GM19240 (cell line): ENCODE measurements around the gene PAX6.

Source experiments
- DNase-seq: peaks from one replicate; pipeline ENCODE4 v3.0.0; 2011; ENCODE audit warnings: low spot score; ENCODE audit not compliant: insufficient read length

Gene PAX6

GRCh38 chr11:31810779-31811647 lies at the start of gene PAX6:
PAX6 (minus strand) TSS chr11:31811322; CDS start chr11:31806411, 4,911 bp downstream.
- no peak for DNase-seq

- DNase-seq, result no peak
Observed at GRCh38 chr11:31860391-31860790, 49.3 kb upstream of the PAX6 start.

DNA sequence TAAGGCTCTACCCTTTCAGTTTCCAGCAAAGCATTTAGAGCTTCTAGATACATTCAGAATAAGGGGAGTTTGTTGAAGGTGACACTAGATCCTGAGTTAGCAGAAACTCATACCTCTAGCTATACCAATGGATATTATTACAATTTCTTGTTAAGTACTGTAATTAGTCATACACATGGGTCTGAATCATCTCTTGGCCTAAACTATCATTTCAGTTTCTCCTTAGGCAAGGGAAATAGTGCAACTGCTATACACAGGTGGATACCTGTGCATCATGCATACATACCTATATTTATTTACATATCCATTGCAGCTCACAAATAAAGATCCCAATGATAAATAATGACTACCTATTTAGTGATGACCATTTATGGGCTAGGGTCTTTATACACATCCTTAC lies 45.1 kb upstream of the PAX6 start:
- no peak for DNase-seq

GRCh38 chr11:31855466-31855865 lies 44.3 kb upstream of the PAX6 start:
- no peak for DNase-seq

DNA sequence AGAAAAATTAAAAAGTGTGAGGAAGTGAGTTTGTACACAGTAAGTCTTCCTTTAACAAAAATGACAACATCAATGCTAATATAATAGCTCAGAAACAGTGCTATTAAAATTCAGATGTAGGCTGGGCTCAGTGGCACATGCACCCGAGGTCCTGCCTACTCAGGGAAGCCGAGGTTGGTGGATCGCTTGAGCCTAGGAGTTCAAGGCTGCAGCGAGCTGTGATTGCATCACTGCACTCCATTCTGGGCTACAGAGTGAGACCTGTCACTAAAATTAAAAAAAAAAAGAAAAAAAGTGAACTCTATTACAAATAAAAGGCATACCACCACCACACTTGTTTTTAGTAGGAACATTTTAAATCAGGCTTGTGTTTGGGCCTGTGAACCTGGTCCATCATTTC lies 39.2 kb upstream of the PAX6 start:
- no peak for DNase-seq

DNA sequence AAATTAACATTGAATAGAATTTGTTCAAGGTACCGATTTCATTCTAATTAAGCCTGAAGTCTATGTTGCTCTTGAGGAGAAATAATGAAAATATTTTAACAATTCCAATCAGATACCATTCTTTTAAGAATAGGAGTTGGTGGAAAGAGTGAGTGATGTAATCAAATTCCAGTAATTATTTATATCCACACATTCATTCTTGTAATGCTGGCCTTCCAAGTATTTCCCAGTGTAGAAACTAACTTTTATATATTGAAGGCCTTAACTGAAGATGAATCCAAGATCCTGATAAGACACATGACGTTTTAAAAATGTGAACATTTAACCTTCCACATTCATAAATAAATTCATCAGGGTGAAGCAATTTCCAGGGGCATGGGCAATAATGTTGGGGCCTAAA lies 36.6 kb upstream of the PAX6 start:
- no peak for DNase-seq

- DNase-seq, result no peak
Observed at GRCh38 chr11:31845331-31845730, 34.2 kb upstream of the PAX6 start.

DNA sequence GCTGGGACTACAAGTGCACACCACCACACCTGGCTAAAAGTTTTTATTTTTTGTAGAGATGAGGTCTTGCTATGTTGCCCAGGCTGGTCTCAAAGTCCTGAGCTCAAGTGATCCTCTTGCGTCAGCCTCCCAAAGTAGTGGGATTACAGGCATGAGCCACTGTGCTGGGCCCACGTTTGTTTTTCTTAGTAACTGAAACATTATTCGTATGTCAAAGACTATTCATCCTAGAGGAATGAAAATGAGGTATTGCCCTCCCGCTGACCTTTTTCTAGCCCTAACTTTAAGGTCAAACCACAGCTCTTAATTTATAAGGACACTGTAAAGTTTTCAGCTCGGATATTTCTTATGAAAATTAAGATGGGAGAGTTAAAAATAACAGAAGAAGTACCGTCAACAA lies 33.2 kb upstream of the PAX6 start:
- DNase-seq, result no peak

GRCh38 chr11:31841435-31841834 lies 30.3 kb upstream of the PAX6 start:
- DNase-seq, result no peak

- DNase-seq, result no peak
Observed at GRCh38 chr11:31834237-31834636, 23.1 kb upstream of the PAX6 start.

GRCh38 chr11:31830406-31830805 lies 19.3 kb upstream of the PAX6 start:
- no peak for DNase-seq

DNA sequence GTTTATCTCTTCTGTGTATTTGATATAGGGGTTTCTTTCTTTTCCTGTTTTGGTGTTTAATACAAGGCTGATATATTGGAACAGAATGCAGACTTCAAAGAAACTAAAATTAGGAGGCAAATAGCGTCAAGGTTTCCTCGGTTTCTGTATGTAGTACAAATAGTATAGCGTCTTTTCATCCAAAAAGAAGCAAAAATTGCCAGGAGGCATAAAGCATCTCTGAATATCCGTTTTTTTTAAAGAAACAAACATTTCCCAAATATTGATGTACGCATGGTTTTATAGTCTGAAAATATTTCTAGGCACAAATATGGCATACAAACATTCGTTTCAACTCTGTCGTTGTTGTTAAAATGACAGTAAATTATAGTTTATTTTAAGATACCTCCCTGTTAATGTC lies 17.1 kb upstream of the PAX6 start:
- no peak for DNase-seq

- DNase-seq, result no peak
Observed at GRCh38 chr11:31827455-31828206, 16.5 kb upstream of the PAX6 start.

GRCh38 chr11:31826536-31827438 lies 15.7 kb upstream of the PAX6 start:
- no peak for DNase-seq

GRCh38 chr11:31825838-31826484 lies 14.8 kb upstream of the PAX6 start:
- DNase-seq, result no peak

DNA sequence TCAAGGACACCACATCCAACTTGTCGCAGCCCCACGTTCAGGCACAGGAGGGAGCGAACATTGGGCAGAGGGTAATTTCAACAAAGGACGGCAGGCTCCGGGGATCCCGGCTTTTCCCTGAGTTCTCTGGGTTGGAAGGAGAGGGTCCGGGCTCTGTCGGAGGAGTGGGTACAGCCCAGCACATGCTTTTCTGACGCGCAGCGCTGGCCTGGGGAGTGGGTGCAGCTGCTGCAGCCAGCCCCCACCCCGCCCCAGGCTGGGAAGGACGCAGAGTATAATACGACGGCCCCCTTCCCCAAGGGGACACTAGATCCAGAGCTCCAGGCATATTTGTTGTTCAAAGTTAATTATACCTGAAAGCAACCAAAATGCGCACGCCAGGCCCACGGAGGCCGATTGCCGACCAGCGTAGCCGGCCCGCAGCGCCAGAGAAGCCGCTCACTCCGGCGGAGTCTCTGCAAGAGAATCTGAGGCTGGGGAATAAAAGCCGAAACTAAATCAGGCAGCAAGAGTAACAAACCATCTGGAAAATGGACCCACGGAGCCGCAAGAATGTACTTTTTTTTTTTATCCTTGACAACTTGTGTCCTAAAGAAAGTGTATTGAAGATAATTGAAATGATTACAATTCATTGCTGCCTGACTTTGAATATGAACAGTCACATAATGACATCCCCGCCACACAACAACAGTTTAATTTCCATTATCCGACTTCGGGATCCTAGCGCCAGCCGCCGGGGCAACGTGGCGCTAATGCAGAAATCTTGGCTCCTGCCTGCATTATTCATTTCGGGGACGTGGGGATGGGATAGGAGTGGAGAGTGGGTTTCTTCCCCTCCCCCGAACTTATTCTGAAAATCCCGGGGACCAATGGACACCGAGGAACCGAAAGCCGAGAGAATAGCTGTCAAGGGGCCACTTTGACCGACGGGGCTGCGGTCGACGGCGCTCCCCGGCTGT lies 14.0 kb upstream of the PAX6 start:
- DNase-seq, result no peak

- no peak for DNase-seq
Observed at GRCh38 chr11:31824332-31824878, 13.3 kb upstream of the PAX6 start.

DNA sequence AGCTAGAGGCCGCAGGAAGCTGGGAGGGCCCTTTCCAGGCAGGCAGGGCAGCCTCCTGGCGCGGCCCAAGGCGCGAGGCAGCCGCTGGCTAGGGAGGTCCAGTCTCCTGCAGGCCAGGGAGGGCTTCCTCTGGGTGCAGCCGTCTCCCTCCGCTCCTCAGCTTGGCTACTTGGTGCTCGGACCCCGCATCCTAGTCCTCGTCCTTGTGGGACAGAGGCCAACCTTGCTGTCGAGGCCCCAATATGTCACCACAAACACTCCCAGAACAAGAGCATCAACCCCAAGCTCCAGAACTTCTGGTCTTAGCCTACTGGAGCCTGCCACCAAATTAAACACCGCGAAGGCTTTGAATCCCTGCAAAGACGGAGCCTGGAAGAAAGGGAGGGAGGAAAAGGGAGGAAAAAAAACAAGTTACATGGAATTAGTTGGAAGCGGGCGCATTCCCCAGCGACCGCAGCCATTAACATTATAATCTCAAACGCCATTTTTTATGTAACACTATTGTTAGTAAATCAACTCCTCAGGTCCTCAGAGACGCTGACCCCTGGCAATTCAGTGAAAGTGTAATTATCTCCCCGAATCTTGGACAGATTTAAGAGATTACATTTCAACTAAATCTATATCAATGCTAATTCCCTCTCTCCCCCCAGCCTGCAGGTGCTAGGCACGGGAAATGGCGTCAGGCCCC lies 12.7 kb upstream of the PAX6 start:
- DNase-seq, result no peak
